Right lobe of liver (tissue), 4 donors: Measurements from ENCODE around the gene EIF4A3.

Experiments
- POLR2A ChIP-seq: fragments of 450-650 bp; IDR thresholded peaks from one replicate; pipeline ENCODE4 v1.6.1; 2017; ENCODE audit warnings: antibody characterized with exemption, mild to moderate bottlenecking
- TF ChIP-seq, protein P1 (sequence below), 4 donors: fragments of 200-600 bp in 3 of 4; fragments of 450-650 bp in 1 of 4; IDR thresholded peaks; one replicate each; pipeline versions ENCODE4 v1.5.1 to v1.8.0; 2016 to 2022; ENCODE audit warnings: antibody characterized with exemption in 4 of 4, mild to moderate bottlenecking in 2 of 4
- donor health status: DM: no; HTN: no; CAD: no.
- donor health status: DM: no; HTN: no; CAD: no.
- donor health status: DM: no; HTN: yes; CAD: no.

DNA sequence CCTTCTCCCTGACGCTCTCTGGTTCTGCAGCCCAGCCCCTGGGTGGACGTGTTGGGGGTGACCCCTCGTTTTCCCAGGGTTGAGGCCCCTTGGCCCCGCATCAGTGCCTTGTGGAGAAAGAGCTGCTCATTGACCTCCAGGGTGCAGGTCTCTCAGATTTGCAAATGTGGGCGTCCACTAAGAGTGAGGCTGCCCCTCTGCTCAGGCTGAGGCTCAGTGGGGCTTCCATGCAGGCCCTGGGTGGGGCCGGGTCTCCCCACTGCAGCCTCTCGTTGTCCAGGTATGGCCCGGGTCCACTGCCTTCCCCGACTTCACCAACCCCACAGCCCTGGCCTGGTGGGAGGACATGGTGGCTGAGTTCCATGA is 36.5 kb downstream of the EIF4A3 start:
- TF ChIP-seq, protein P1, sequence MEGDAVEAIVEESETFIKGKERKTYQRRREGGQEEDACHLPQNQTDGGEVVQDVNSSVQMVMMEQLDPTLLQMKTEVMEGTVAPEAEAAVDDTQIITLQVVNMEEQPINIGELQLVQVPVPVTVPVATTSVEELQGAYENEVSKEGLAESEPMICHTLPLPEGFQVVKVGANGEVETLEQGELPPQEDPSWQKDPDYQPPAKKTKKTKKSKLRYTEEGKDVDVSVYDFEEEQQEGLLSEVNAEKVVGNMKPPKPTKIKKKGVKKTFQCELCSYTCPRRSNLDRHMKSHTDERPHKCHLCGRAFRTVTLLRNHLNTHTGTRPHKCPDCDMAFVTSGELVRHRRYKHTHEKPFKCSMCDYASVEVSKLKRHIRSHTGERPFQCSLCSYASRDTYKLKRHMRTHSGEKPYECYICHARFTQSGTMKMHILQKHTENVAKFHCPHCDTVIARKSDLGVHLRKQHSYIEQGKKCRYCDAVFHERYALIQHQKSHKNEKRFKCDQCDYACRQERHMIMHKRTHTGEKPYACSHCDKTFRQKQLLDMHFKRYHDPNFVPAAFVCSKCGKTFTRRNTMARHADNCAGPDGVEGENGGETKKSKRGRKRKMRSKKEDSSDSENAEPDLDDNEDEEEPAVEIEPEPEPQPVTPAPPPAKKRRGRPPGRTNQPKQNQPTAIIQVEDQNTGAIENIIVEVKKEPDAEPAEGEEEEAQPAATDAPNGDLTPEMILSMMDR (IDR thresholded peaks at IDR 0.05), result no peak
- no peak for TF ChIP-seq POLR2A
